Panc1 (cell line): ENCODE results near the gene APLP2. TPM values are rescaled to one million over a fixed set of nuclear protein-coding genes. Genes with fewer than 3 reads are reported as not detected.

ENCODE experiments used
- ATAC-seq: fragments of 200-7000 bp; cut with Tn5 transposase; 2 replicates; pipeline ENCODE4 v1.9.1; 2020; ENCODE audit warnings: mild to moderate bottlenecking, moderate library complexity
- BruUV-seq: library from RNA; stranded (reverse); fragments of 400-500 nt; replicated peaks from 2 replicates; lab custom pipeline; 2021; lab: Mats Ljungman, UMichigan
- CTCF ChIA-PET: fragments of 300-600 bp; sonication (Branson Sonifier 250); formaldehyde crosslinking; loops from one replicate; lab custom pipeline; 2022; ENCODE audit warnings: antibody characterized with exemption; lab: Charles Lee
- POLR2A ChIA-PET: fragments of 300-600 bp; sonication (Branson Sonifier 250); formaldehyde crosslinking; loops from one replicate; lab custom pipeline; 2022; ENCODE audit warnings: antibody characterized with exemption; lab: Charles Lee
- DNase-seq: peaks from one replicate; pipeline ENCODE4 v3.0.0-alpha.2; 2010; ENCODE audit warnings: low read depth, low spot score
- H3K27ac ChIP-seq: 2 replicates; pipeline ENCODE4 v1.5.1; 2011; ENCODE audit warnings: mild to moderate bottlenecking, low read length, inconsistent platforms
- H3K27me3 ChIP-seq: fragments of 200-500 bp; sonication (Bioruptor generic); 2 replicates; pipeline ENCODE4 v1.6.0; 2014; ENCODE audit warnings: low read length, inconsistent platforms; ENCODE audit not compliant: control insufficient read depth, insufficient read depth
- H3K36me3 ChIP-seq: fragments of 200-500 bp; sonication (Bioruptor generic); 2 replicates; pipeline ENCODE4 v1.5.1; 2014; ENCODE audit warnings: inconsistent platforms, mild to moderate bottlenecking, low read length, moderate library complexity; ENCODE audit not compliant: control insufficient read depth, insufficient read depth
- H3K4me1 ChIP-seq: 2 replicates; pipeline ENCODE4 v1.5.1; 2011; ENCODE audit warnings: inconsistent platforms, mild to moderate bottlenecking, low read length, moderate library complexity; ENCODE audit not compliant: control insufficient read depth, insufficient read depth
- H3K4me3 ChIP-seq, 2 experiments: 2 replicates each; pipeline ENCODE4 v1.5.1; 2011 to 2012; ENCODE audit warnings: low read depth in 2 of 2, low read length in 2 of 2, mild to moderate bottlenecking in 2 of 2, inconsistent platforms in 1 of 2, moderate library complexity in 1 of 2
- H3K9me3 ChIP-seq: fragments of 200-500 bp; sonication (Bioruptor generic); 2 replicates; pipeline ENCODE4 v1.5.1; 2014; ENCODE audit warnings: low read depth, mild to moderate bottlenecking, inconsistent platforms, low read length, moderate library complexity; ENCODE audit not compliant: control insufficient read depth, insufficient read depth
- CTCF ChIP-seq: fragments of 450-650 bp; IDR thresholded peaks from 2 replicates; pipeline ENCODE4 v1.5.1; 2017; ENCODE audit warnings: mild to moderate bottlenecking
- POLR2AphosphoS5 ChIP-seq: IDR thresholded peaks from 2 replicates; pipeline ENCODE4 v1.6.1; 2012; ENCODE audit warnings: mild to moderate bottlenecking, low read depth, low read length, moderate library complexity
- SIN3A ChIP-seq: IDR thresholded peaks from 2 replicates; pipeline ENCODE4 v1.6.1; 2012; ENCODE audit warnings: low read depth, mild to moderate bottlenecking, low read length, moderate library complexity, borderline replicate concordance; ENCODE audit not compliant: insufficient read depth
- TCF7L2 ChIP-seq: IDR thresholded peaks from 2 replicates; pipeline ENCODE4 v1.6.1; 2011; ENCODE audit warnings: mild to moderate bottlenecking, low read depth, low read length, inconsistent platforms
- in situ Hi-C: cut with HindIII; loops from 2 replicates; pipeline ENCODE4 v1.10.0; 2016; ENCODE audit warnings: low sequenced_read_pairs, low pct_unique_long_range_greater_than_20kb
- intact Hi-C: fragments of 100-400 bp; cut with micrococcal nuclease; formaldehyde crosslinking; loops from one replicate; pipeline ENCODE4 v1.10.0; 2022; ENCODE audit not compliant: unreplicated experiment
- total RNA-seq: library from RNA; stranded (reverse); gene quantifications from one replicate; pipeline ENCODE4 v1.2.1, GENCODE V29; 2021; ENCODE audit not compliant: unreplicated experiment
- TF ChIP-seq, protein P1 (sequence below), 2 experiments: IDR thresholded peaks; 2 replicates each; pipeline ENCODE4 v1.6.1; 2011 to 2012; ENCODE audit warnings: low read depth in 2 of 2, control low read depth in 1 of 2, low read length in 1 of 2, mild to moderate bottlenecking in 1 of 2, moderate library complexity in 1 of 2; ENCODE audit not compliant: insufficient read depth in 1 of 2

Gene APLP2
- total RNA-seq, 1 experiment from 2014 or later: 589 TPM

GRCh38 chr11:130145975-130146776 is 76.5 kb downstream of the APLP2 start:
- Histone ChIP-seq H3K9me3 (no peaks in the 10 kb centered on the region), H3K27ac (no peak overlapping the region), H3K36me3 (peaks cover 22% of the 10 kb centered on the region; the same call in 1 of the 2 replicates), H3K27me3 (no peaks in the 10 kb centered on the region), H3K4me1 (peaks cover 9% of the 10 kb centered on the region), H3K4me3 (no peak overlapping the region)
- ChIA-PET POLR2A (interaction anchor here (0.6 kb wide), 1 partner anchor 21 kb away, joined by 4 read pairs; no protein-coding TSS in a partner anchor), CTCF (interaction anchor here (0.7 to 1.1 kb wide), 3 partner anchors 148 to 223 kb away, joined by 3 to 4 read pairs (median 3); no protein-coding TSS in a partner anchor)
- peak; percentile 79 for ATAC-seq
- DNase-seq: no peak
- in situ Hi-C loops: no loop called here
- intact Hi-C loops: loop anchor here (5.0 kb wide), 1 partner anchor 224 kb away; no protein-coding TSS in a partner anchor
- TF ChIP-seq, protein P1, sequence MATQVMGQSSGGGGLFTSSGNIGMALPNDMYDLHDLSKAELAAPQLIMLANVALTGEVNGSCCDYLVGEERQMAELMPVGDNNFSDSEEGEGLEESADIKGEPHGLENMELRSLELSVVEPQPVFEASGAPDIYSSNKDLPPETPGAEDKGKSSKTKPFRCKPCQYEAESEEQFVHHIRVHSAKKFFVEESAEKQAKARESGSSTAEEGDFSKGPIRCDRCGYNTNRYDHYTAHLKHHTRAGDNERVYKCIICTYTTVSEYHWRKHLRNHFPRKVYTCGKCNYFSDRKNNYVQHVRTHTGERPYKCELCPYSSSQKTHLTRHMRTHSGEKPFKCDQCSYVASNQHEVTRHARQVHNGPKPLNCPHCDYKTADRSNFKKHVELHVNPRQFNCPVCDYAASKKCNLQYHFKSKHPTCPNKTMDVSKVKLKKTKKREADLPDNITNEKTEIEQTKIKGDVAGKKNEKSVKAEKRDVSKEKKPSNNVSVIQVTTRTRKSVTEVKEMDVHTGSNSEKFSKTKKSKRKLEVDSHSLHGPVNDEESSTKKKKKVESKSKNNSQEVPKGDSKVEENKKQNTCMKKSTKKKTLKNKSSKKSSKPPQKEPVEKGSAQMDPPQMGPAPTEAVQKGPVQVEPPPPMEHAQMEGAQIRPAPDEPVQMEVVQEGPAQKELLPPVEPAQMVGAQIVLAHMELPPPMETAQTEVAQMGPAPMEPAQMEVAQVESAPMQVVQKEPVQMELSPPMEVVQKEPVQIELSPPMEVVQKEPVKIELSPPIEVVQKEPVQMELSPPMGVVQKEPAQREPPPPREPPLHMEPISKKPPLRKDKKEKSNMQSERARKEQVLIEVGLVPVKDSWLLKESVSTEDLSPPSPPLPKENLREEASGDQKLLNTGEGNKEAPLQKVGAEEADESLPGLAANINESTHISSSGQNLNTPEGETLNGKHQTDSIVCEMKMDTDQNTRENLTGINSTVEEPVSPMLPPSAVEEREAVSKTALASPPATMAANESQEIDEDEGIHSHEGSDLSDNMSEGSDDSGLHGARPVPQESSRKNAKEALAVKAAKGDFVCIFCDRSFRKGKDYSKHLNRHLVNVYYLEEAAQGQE (IDR thresholded peaks at IDR 0.05; ENCODE audit: insufficient read depth in 1 of 2, low read depth in 2 of 2, low read length in 1 of 2): no peak
- TF ChIP-seq TCF7L2 (no peak), POLR2AphosphoS5 (no peak), CTCF (no peak), SIN3A (no peak)
- BruUV-seq: no TSS peak

- in situ Hi-C loops (no loop called here), intact Hi-C loops (loop anchor here (5.0 kb wide), 1 partner anchor 224 kb away; no protein-coding TSS in a partner anchor)
- POLR2A ChIA-PET: no interaction called here
- Histone ChIP-seq H3K4me3 (no peak overlapping the region), H3K9me3 (no peaks in the 10 kb centered on the region), H3K36me3 (peaks cover 20% of the 10 kb centered on the region; the same call in 1 of the 2 replicates), H3K27me3 (no peaks in the 10 kb centered on the region), H3K4me1 (peaks cover 9% of the 10 kb centered on the region), H3K27ac (no peak overlapping the region)
- BruUV-seq: no TSS peak
- no peak for DNase-seq
- CTCF ChIA-PET: interaction anchor here (0.6 to 1.1 kb wide), 3 partner anchors 148 to 223 kb away, joined by 3 to 4 read pairs (median 3); no protein-coding TSS in a partner anchor
- TF ChIP-seq TCF7L2 (no peak), SIN3A (no peak), POLR2AphosphoS5 (no peak), CTCF (no peak)
- TF ChIP-seq, protein P1 (IDR thresholded peaks at IDR 0.05; ENCODE audit: insufficient read depth in 1 of 2, low read depth in 2 of 2, low read length in 1 of 2): no peak
- ATAC-seq: peak; percentile 44; the same call in 1 of the 2 replicates
These were observed 77.1 kb downstream of the APLP2 start for GRCh38 chr11:130146796-130147195.
